ENCODE data around the gene PPIL6. TPM values are rescaled to one million over a fixed set of nuclear protein-coding genes. Genes with fewer than 3 reads are reported as not detected.

Gene PPIL6
- total RNA-seq, 4 donors from 2014 or later, result 1.7 to 7.9 (median 3.2) TPM

- Histone ChIP-seq H3K4me3 (no peak overlapping the region), H3K9me3 (no peaks in the 10 kb centered on the region), H3K27ac (no peak overlapping the region), H3K27me3 (no peaks in the 10 kb centered on the region), H3K36me3 (peaks cover 38% of the 10 kb centered on the region), H3K4me1 (peaks cover 19% of the 10 kb centered on the region)
- 87% methylated on average over 16 of the region's 16 CpGs for WGBS
- DNase-seq (ENCODE audit: low spot score in 2 of 2), result peak in 1 of 2 donors; percentile 48
- TF ChIP-seq POLR2AphosphoS5 (IDR thresholded peaks at IDR 0.05), result no peak
- TF ChIP-seq CTCF (IDR thresholded peaks at IDR 0.05), result no peak
- TF ChIP-seq POLR2A (IDR thresholded peaks at IDR 0.05), result no peak
- TF ChIP-seq EP300 (IDR thresholded peaks at IDR 0.05), result no peak
These were observed 9.6 kb upstream of the PPIL6 start for GRCh38 chr6:109449795-109450673.

GRCh38 chr6:109449064-109449794 lies 8.8 kb upstream of the PPIL6 start:
- no peaks in the 10 kb centered on the region for H3K27me3 ChIP-seq
- no peaks in the 10 kb centered on the region for H3K9me3 ChIP-seq
- H3K27ac ChIP-seq, result no peak overlapping the region
- H3K36me3 ChIP-seq, result peaks cover 45% of the 10 kb centered on the region
- WGBS, result 84% methylated on average over 14 of the region's 19 CpGs
- H3K4me1 ChIP-seq, result peaks cover 11% of the 10 kb centered on the region
- DNase-seq (ENCODE audit: low spot score in 2 of 2), result no peak
- H3K4me3 ChIP-seq, result no peak overlapping the region
- TF ChIP-seq CTCF (IDR thresholded peaks at IDR 0.05) (no peak), POLR2AphosphoS5 (IDR thresholded peaks at IDR 0.05) (no peak), POLR2A (IDR thresholded peaks at IDR 0.05) (no peak), EP300 (IDR thresholded peaks at IDR 0.05) (no peak)

- Histone ChIP-seq H3K27me3 (no peaks in the 10 kb centered on the region), H3K4me3 (no peak overlapping the region)
- DNase-seq (ENCODE audit: low spot score in 2 of 2), result no peak
These were observed 8.2 kb upstream of the PPIL6 start for GRCh38 chr6:109448615-109449014.

GRCh38 chr6:109447878-109448555 lies 7.6 kb upstream of the PPIL6 start:
- no peak for DNase-seq (ENCODE audit: low spot score in 2 of 2)
- H3K27ac ChIP-seq, result no peak overlapping the region
- H3K9me3 ChIP-seq, result no peaks in the 10 kb centered on the region
- no peaks in the 10 kb centered on the region for H3K27me3 ChIP-seq
- H3K36me3 ChIP-seq, result peaks cover 57% of the 10 kb centered on the region
- TF ChIP-seq CTCF (IDR thresholded peaks at IDR 0.05) (no peak), POLR2AphosphoS5 (IDR thresholded peaks at IDR 0.05) (no peak), POLR2A (IDR thresholded peaks at IDR 0.05) (no peak), EP300 (IDR thresholded peaks at IDR 0.05) (no peak)
- no peak overlapping the region for H3K4me3 ChIP-seq
- H3K4me1 ChIP-seq, result no peaks in the 10 kb centered on the region
- WGBS, result 83% methylated on average over 5 of the region's 8 CpGs

More at GRCh38 chr6:109448615-109449014, 8.2 kb upstream of the PPIL6 start:
- H3K27ac ChIP-seq, result no peak overlapping the region
- H3K4me1 ChIP-seq, result peaks cover 4% of the 10 kb centered on the region
- TF ChIP-seq POLR2A (IDR thresholded peaks at IDR 0.05) (no peak), EP300 (IDR thresholded peaks at IDR 0.05) (no peak)
- peaks cover 51% of the 10 kb centered on the region for H3K36me3 ChIP-seq
- 47% methylated on average over 5 of the region's 7 CpGs for WGBS
- no peaks in the 10 kb centered on the region for H3K9me3 ChIP-seq

- H3K4me1 ChIP-seq, result peaks cover 7% of the 10 kb centered on the region
- TF ChIP-seq POLR2AphosphoS5 (IDR thresholded peaks at IDR 0.05) (no peak), CTCF (IDR thresholded peaks at IDR 0.05) (no peak), EP300 (IDR thresholded peaks at IDR 0.05) (no peak), POLR2A (IDR thresholded peaks at IDR 0.05) (no peak)
- H3K27ac ChIP-seq, result no peak overlapping the region
- no peak for DNase-seq (ENCODE audit: low spot score in 2 of 2)
- 84% methylated on average over 5 of the region's 10 CpGs for WGBS
- H3K27me3 ChIP-seq, result no peaks in the 10 kb centered on the region
- H3K36me3 ChIP-seq, result peaks cover 60% of the 10 kb centered on the region
- no peak overlapping the region for H3K4me3 ChIP-seq
- no peaks in the 10 kb centered on the region for H3K9me3 ChIP-seq
These were observed 6.7 kb upstream of the PPIL6 start for GRCh38 chr6:109447087-109447486.

All from suprapubic skin (tissue), 4 donors.